MM.1S (cell line): ENCODE results near the gene MAPK8IP2.
A peak's percentile ranks its signal among the peaks of the same experiment; 100 is the strongest.

Experiments
- DNase-seq: peaks from one replicate; pipeline ENCODE4 v3.0.0-alpha.2; 2015
- H2AFZ ChIP-seq: fragments of 300-600 bp; sonication (generic); 2 replicates; pipeline ENCODE4 v1.6.0; 2016; ENCODE audit warnings: antibody characterized with exemption, low read length
- H3F3A ChIP-seq: fragments of 300-600 bp; sonication (generic); 2 replicates; pipeline ENCODE4 v1.6.1; 2016; ENCODE audit warnings: mild to moderate bottlenecking, antibody characterized with exemption, low read length, moderate library complexity, mixed read lengths; ENCODE audit not compliant: insufficient read depth
- H3K27ac ChIP-seq: fragments of 300-600 bp; sonication (generic); 2 replicates; pipeline ENCODE4 v1.5.1; 2016; ENCODE audit warnings: mild to moderate bottlenecking, low read length
- H3K27me3 ChIP-seq: fragments of 300-600 bp; sonication (generic); replicated peaks from 2 replicates; pipeline ENCODE4 v1.6.0; 2016; ENCODE audit warnings: low read length; ENCODE audit not compliant: insufficient read depth
- H3K36me3 ChIP-seq: fragments of 300-600 bp; sonication (generic); replicated peaks from 2 replicates; pipeline ENCODE4 v1.6.1; 2016; ENCODE audit warnings: mild to moderate bottlenecking, low read length, mixed read lengths; ENCODE audit not compliant: insufficient read depth
- H3K4me1 ChIP-seq: fragments of 300-600 bp; sonication (generic); 2 replicates; pipeline ENCODE4 v1.6.1; 2016; ENCODE audit warnings: low read length, mixed read lengths
- H3K4me2 ChIP-seq: fragments of 300-600 bp; sonication (generic); 2 replicates; pipeline ENCODE4 v1.6.0; 2016; ENCODE audit warnings: low read depth, low read length
- H3K4me3 ChIP-seq: fragments of 300-600 bp; sonication (generic); 2 replicates; pipeline ENCODE4 v1.5.1; 2016; ENCODE audit warnings: low read length, mixed read lengths
- H3K79me2 ChIP-seq: fragments of 300-600 bp; sonication (generic); 2 replicates; pipeline ENCODE4 v1.6.1; 2016; ENCODE audit warnings: mixed run types, low read length, mixed read lengths
- H3K9ac ChIP-seq: fragments of 300-600 bp; sonication (generic); 2 replicates; pipeline ENCODE4 v1.6.1; 2016; ENCODE audit warnings: low read length, mixed read lengths
- H3K9me2 ChIP-seq: fragments of 300-600 bp; sonication (generic); replicated peaks from 2 replicates; pipeline ENCODE4 v1.6.1; 2016; ENCODE audit warnings: mild to moderate bottlenecking, low read length, mixed read lengths; ENCODE audit not compliant: insufficient read depth
- H3K9me3 ChIP-seq: fragments of 300-600 bp; sonication (generic); replicated peaks from 2 replicates; pipeline ENCODE4 v1.6.1; 2016; ENCODE audit warnings: mild to moderate bottlenecking, low read length, mixed read lengths; ENCODE audit not compliant: insufficient read depth
- H4K20me1 ChIP-seq: fragments of 300-600 bp; sonication (generic); 2 replicates; pipeline ENCODE4 v1.6.1; 2016; ENCODE audit warnings: mild to moderate bottlenecking, low read length, moderate library complexity, mixed read lengths; ENCODE audit not compliant: insufficient read depth
- CTCF ChIP-seq: fragments of 300-600 bp; sonication (generic); IDR thresholded peaks from 2 replicates; pipeline ENCODE4 v1.5.1; 2016; ENCODE audit warnings: antibody characterized with exemption, low read length, mixed read lengths
- EZH2 ChIP-seq: fragments of 300-600 bp; sonication (generic); optimal IDR thresholded peaks from 2 replicates; pipeline ENCODE3; 2017; ENCODE audit warnings: low read depth, mild to moderate bottlenecking, antibody characterized with exemption, low read length, mixed read lengths
- EZH2phosphoT487 ChIP-seq: fragments of 300-600 bp; sonication (generic); IDR thresholded peaks from 2 replicates; pipeline ENCODE4 v1.6.1; 2018; ENCODE audit warnings: antibody characterized with exemption, low read length

Gene MAPK8IP2

DNA sequence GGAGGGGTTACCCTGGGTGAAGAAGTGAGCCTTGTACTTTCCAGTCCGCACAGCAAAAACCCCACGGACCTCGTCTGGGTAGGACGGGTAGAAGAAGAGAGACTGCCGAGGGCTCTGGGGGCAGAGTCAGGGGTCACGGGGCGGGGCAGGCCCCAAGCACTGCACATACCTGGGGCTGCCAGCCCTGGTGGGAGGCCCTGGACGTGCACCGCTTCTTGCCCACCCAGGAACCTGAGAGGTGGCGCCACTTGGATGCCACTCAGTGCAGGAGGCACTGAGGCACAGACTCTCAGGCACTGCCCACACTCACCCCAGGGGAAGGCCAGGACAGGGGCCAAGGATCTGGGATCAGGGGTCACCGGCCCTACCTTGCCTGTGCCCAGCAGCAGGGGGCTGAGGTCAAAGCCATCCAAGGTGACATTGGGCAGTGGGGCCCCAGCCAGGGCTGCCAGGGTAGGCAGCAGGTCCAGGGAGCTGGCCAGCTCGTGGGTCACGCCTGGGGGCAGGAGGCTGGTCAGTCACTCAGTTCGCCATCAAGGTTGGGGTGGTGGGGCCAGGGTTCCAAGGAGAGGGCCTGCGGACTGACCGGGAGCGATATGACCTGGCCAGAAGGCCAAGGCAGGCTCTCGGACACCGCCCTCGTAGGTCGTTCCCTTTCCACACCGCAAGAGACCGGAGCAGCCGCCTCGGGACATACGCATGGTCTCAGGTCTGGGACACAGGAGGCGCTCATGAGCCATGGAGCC lies 25.1 kb downstream of the MAPK8IP2 start:
- TF ChIP-seq EZH2, result no peak
- TF ChIP-seq CTCF, result no peak
- TF ChIP-seq EZH2phosphoT487, result no peak
- no peaks in the 10 kb centered on the region for H3K9me2 ChIP-seq
- no peaks in the 10 kb centered on the region for H4K20me1 ChIP-seq
- no peak for DNase-seq
- no peak overlapping the region for H3K9ac ChIP-seq
- no peaks in the 10 kb centered on the region for H3K9me3 ChIP-seq
- no peak overlapping the region for H3K27ac ChIP-seq
- H3K36me3 ChIP-seq, result no peaks in the 10 kb centered on the region
- peaks cover 27% of the 10 kb centered on the region for H3K4me1 ChIP-seq
- H3F3A ChIP-seq, result peaks cover 15% of the 10 kb centered on the region
- H3K27me3 ChIP-seq, result no peaks in the 10 kb centered on the region
- no peak overlapping the region for H3K4me2 ChIP-seq
- H3K79me2 ChIP-seq, result peaks cover 15% of the 10 kb centered on the region
- H3K4me3 ChIP-seq, result no peak overlapping the region
- no peak overlapping the region for H2AFZ ChIP-seq

DNA sequence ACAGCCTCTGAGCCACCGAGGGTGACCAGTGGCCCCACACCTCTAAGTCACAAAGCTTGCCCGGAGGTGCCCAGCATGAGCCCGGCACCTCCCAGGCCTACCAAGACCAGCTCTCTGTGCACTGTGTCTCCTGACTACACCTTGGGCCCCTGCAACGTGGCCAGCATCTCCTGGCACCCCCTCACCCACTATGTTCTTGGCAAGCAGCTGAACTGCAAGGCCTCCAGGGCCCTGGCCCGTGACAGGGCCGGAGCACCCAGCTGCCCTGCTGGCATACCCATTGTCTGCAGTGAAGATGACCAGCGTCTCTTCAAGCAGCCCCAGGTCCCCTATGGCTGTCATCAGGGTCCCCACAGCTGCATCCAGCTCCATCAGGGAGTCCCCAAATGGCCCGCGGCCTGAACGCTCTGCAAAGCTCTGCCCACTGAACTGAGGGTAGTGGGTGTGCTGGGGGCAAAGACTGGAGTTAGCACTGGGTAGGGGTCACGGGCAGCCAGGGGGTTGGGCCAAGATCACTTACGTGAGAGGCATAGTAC lies 25.8 kb downstream of the MAPK8IP2 start:
- no peak overlapping the region for H3K4me2 ChIP-seq
- no peak overlapping the region for H2AFZ ChIP-seq
- H3K9me3 ChIP-seq, result no peaks in the 10 kb centered on the region
- H3F3A ChIP-seq, result peaks cover 9% of the 10 kb centered on the region
- H4K20me1 ChIP-seq, result no peaks in the 10 kb centered on the region
- H3K36me3 ChIP-seq, result no peaks in the 10 kb centered on the region
- no peak overlapping the region for H3K9ac ChIP-seq
- no peak overlapping the region for H3K27ac ChIP-seq
- no peak for TF ChIP-seq EZH2
- no peak for TF ChIP-seq CTCF
- TF ChIP-seq EZH2phosphoT487, result no peak
- DNase-seq, result no peak
- H3K9me2 ChIP-seq, result no peaks in the 10 kb centered on the region
- no peaks in the 10 kb centered on the region for H3K27me3 ChIP-seq
- peaks cover 24% of the 10 kb centered on the region for H3K4me1 ChIP-seq
- peaks cover 15% of the 10 kb centered on the region for H3K79me2 ChIP-seq
- no peak overlapping the region for H3K4me3 ChIP-seq

- TF ChIP-seq EZH2phosphoT487, result no peak
- TF ChIP-seq CTCF, result no peak
- TF ChIP-seq EZH2, result no peak
- no peak for DNase-seq
- Histone ChIP-seq H3K4me3 (peak overlapping the region; percentile 98), H3K27me3 (no peaks in the 10 kb centered on the region), H3K9me2 (no peaks in the 10 kb centered on the region), H3K36me3 (no peaks in the 10 kb centered on the region), H3K27ac (no peak overlapping the region; the same call in 1 of the 2 replicates), H3K9ac (peak overlapping the region; percentile 85), H3F3A (peaks cover 3% of the 10 kb centered on the region), H2AFZ (peak overlapping the region; percentile 96), H3K4me2 (peak overlapping the region; percentile 95), H4K20me1 (no peaks in the 10 kb centered on the region), H3K79me2 (peaks cover 15% of the 10 kb centered on the region), H3K4me1 (peaks cover 22% of the 10 kb centered on the region), H3K9me3 (no peaks in the 10 kb centered on the region)
Measured at GRCh38 chr22:50626850-50627641, 26.5 kb downstream of the MAPK8IP2 start.
